Measurements from ENCODE around the gene CAV2. TPM values are rescaled to one million over a fixed set of nuclear protein-coding genes. Genes with fewer than 3 reads are reported as not detected.

The CAV2 gene
- total RNA-seq, 1 experiment from 2014 or later: 260 TPM

- H3K27ac ChIP-seq: no peak overlapping the region
- no peak for DNase-seq
- H3F3A ChIP-seq (ENCODE audit: insufficient read depth, low read depth): peaks cover 4% of the 10 kb centered on the region; the same call in 1 of the 2 replicates
- H3K4me1 ChIP-seq (replicated peaks; ENCODE audit: insufficient read depth): no peaks in the 10 kb centered on the region
- intact Hi-C loops (cut with micrococcal nuclease; ENCODE audit: unreplicated experiment): no loop called here
- no peak overlapping the region for H3K4me3 ChIP-seq
- no peaks in the 10 kb centered on the region for H4K20me1 ChIP-seq (ENCODE audit: insufficient read depth)
- H3K9me2 ChIP-seq (ENCODE audit: insufficient read depth): no peaks in the 10 kb centered on the region
- H3K79me2 ChIP-seq (ENCODE audit: low read depth): no peaks in the 10 kb centered on the region
- no peak overlapping the region for H2AFZ ChIP-seq
- no peak overlapping the region for H3K4me2 ChIP-seq
- no peaks in the 10 kb centered on the region for H3K9me3 ChIP-seq (ENCODE audit: insufficient read depth, low read depth)
- BruUV-seq (replicated peaks): no TSS peak
- no peaks in the 10 kb centered on the region for H3K27me3 ChIP-seq (ENCODE audit: insufficient read depth, low read depth)
- H3K36me3 ChIP-seq (ENCODE audit: low read depth): peaks cover 24% of the 10 kb centered on the region
- CTCF ChIA-PET: interaction anchor here (0.5 to 0.7 kb wide), 2 partner anchors 10 to 152 kb away, joined by 3 to 6 read pairs; no protein-coding TSS in a partner anchor
- TF ChIP-seq EZH2 (IDR thresholded peaks at IDR 0.05; ENCODE audit: low read depth) (no peak), CTCF (conservative IDR thresholded peaks at IDR 0.05) (no peak)
- POLR2A ChIA-PET (ENCODE audit: unreplicated experiment): no interaction called here
Measured at GRCh38 chr7:116546916-116547315, 47.4 kb downstream of the CAV2 start.

- intact Hi-C loops (cut with micrococcal nuclease; ENCODE audit: unreplicated experiment): no loop called here
- Histone ChIP-seq H3K27me3 (ENCODE audit: insufficient read depth, low read depth) (no peaks in the 10 kb centered on the region), H2AFZ (no peak overlapping the region), H3K9me3 (ENCODE audit: insufficient read depth, low read depth) (no peaks in the 10 kb centered on the region), H3K4me1 (replicated peaks; ENCODE audit: insufficient read depth) (no peaks in the 10 kb centered on the region), H3K4me3 (no peak overlapping the region), H4K20me1 (ENCODE audit: insufficient read depth) (no peaks in the 10 kb centered on the region), H3K4me2 (no peak overlapping the region), H3K27ac (no peak overlapping the region), H3K36me3 (ENCODE audit: low read depth) (peaks cover 24% of the 10 kb centered on the region), H3F3A (ENCODE audit: insufficient read depth, low read depth) (peaks cover 4% of the 10 kb centered on the region; the same call in 1 of the 2 replicates), H3K9me2 (ENCODE audit: insufficient read depth) (no peaks in the 10 kb centered on the region), H3K79me2 (ENCODE audit: low read depth) (no peaks in the 10 kb centered on the region)
- CTCF ChIA-PET: no interaction called here
- POLR2A ChIA-PET (ENCODE audit: unreplicated experiment): no interaction called here
- no peak for TF ChIP-seq CTCF (conservative IDR thresholded peaks at IDR 0.05)
- TF ChIP-seq EZH2 (IDR thresholded peaks at IDR 0.05; ENCODE audit: low read depth): no peak
- no peak for DNase-seq
- no TSS peak for BruUV-seq (replicated peaks)
Measured at GRCh38 chr7:116547347-116547746, 47.8 kb downstream of the CAV2 start.

GRCh38 chr7:116548506-116548905 is 49.0 kb downstream of the CAV2 start:
- POLR2A ChIA-PET (ENCODE audit: unreplicated experiment): no interaction called here
- H4K20me1 ChIP-seq (ENCODE audit: insufficient read depth): no peaks in the 10 kb centered on the region
- no peaks in the 10 kb centered on the region for H3K79me2 ChIP-seq (ENCODE audit: low read depth)
- no peaks in the 10 kb centered on the region for H3K9me2 ChIP-seq (ENCODE audit: insufficient read depth)
- CTCF ChIA-PET: no interaction called here
- H3F3A ChIP-seq (ENCODE audit: insufficient read depth, low read depth): peaks cover 4% of the 10 kb centered on the region; the same call in 1 of the 2 replicates
- H2AFZ ChIP-seq: no peak overlapping the region
- no TSS peak for BruUV-seq (replicated peaks)
- no peak overlapping the region for H3K27ac ChIP-seq
- no peak overlapping the region for H3K4me3 ChIP-seq
- intact Hi-C loops (cut with micrococcal nuclease; ENCODE audit: unreplicated experiment): no loop called here
- H3K9me3 ChIP-seq (ENCODE audit: insufficient read depth, low read depth): no peaks in the 10 kb centered on the region
- no peaks in the 10 kb centered on the region for H3K4me1 ChIP-seq (replicated peaks; ENCODE audit: insufficient read depth)
- no peak for TF ChIP-seq CTCF (conservative IDR thresholded peaks at IDR 0.05)
- no peak for TF ChIP-seq EZH2 (IDR thresholded peaks at IDR 0.05; ENCODE audit: low read depth)
- no peak for DNase-seq
- no peak overlapping the region for H3K4me2 ChIP-seq
- no peaks in the 10 kb centered on the region for H3K27me3 ChIP-seq (ENCODE audit: insufficient read depth, low read depth)
- H3K36me3 ChIP-seq (ENCODE audit: low read depth): peaks cover 24% of the 10 kb centered on the region
